Parathyroid adenoma (tissue), 2 donors: ENCODE data around the gene NEK7.
"Not testable (repeated sequence)": the region's sequence is repeated elsewhere in the genome, so short reads cannot be mapped to it uniquely, and the experiment has no call there.

Source experiments
- H2AFZ ChIP-seq: fragments of 300-600 bp; sonication (generic); one replicate; pipeline ENCODE4 v1.7.0; 2017; ENCODE audit warnings: antibody characterized with exemption, mild to moderate bottlenecking
- H3K27ac ChIP-seq: fragments of 300-600 bp; sonication (generic); one replicate; pipeline ENCODE4 v1.7.0; 2017
- H3K27me3 ChIP-seq: fragments of 300-600 bp; sonication (generic); one replicate; pipeline ENCODE4 v1.7.0; 2017; ENCODE audit warnings: low read length; ENCODE audit not compliant: control insufficient read depth, insufficient read depth
- H3K36me3 ChIP-seq: fragments of 300-600 bp; sonication (generic); one replicate; pipeline ENCODE4 v1.7.0; 2017; ENCODE audit warnings: low read length; ENCODE audit not compliant: control insufficient read depth, insufficient read depth
- H3K4me1 ChIP-seq: fragments of 300-600 bp; sonication (generic); one replicate; pipeline ENCODE4 v1.7.0; 2017; ENCODE audit warnings: control low read depth
- H3K4me2 ChIP-seq: fragments of 300-600 bp; sonication (generic); one replicate; pipeline ENCODE4 v1.7.0; 2017; ENCODE audit warnings: low read length
- H3K4me3 ChIP-seq: fragments of 300-600 bp; sonication (generic); one replicate; pipeline ENCODE4 v1.7.0; 2017; ENCODE audit warnings: low read depth, low read length
- H3K79me2 ChIP-seq: fragments of 300-600 bp; sonication (generic); one replicate; pipeline ENCODE4 v1.7.0; 2017; ENCODE audit warnings: control low read depth
- H3K9ac ChIP-seq: fragments of 300-600 bp; sonication (generic); one replicate; pipeline ENCODE4 v1.7.0; 2017; ENCODE audit warnings: mild to moderate bottlenecking
- H3K9me3 ChIP-seq: fragments of 300-600 bp; sonication (generic); one replicate; pipeline ENCODE4 v1.7.0; 2017; ENCODE audit warnings: low read length; ENCODE audit not compliant: control insufficient read depth
- CTCF ChIP-seq: fragments of 300-600 bp; sonication (generic); IDR thresholded peaks from one replicate; pipeline ENCODE4 v1.7.0; 2017; ENCODE audit warnings: antibody characterized with exemption, mild to moderate bottlenecking
- donor health status: primary hyperparathyroidism.

NEK7 gene

DNA sequence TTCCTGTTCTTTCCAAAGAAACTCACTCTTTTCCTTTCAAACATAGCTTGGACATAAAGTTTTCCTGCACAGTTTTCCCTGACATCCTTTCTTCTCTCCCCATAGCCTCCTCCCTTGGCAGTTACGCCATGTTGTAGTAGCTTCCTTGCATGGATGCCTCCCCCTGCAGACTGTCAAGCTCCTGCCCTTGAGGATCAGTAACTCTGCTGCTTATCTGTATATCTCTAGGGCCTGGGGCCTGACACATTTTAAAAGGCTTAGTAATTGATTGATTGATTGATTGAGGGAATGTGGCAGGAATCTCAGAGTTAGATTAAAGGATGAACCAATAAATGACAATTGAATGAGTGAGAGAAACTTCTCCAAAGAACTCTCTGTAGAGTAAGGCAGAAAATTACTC lies 143.7 kb downstream of the NEK7 start:
- TF ChIP-seq CTCF, result no peak
- Histone ChIP-seq H3K79me2 (no peaks in the 10 kb centered on the region), H3K9ac (no peak overlapping the region), H3K36me3 (no peaks in the 10 kb centered on the region), H3K27ac (no peak overlapping the region), H3K4me2 (no peak overlapping the region), H3K9me3 (no peaks in the 10 kb centered on the region), H2AFZ (no peak overlapping the region), H3K4me3 (no peak overlapping the region), H3K27me3 (no peaks in the 10 kb centered on the region), H3K4me1 (no peaks in the 10 kb centered on the region)

DNA sequence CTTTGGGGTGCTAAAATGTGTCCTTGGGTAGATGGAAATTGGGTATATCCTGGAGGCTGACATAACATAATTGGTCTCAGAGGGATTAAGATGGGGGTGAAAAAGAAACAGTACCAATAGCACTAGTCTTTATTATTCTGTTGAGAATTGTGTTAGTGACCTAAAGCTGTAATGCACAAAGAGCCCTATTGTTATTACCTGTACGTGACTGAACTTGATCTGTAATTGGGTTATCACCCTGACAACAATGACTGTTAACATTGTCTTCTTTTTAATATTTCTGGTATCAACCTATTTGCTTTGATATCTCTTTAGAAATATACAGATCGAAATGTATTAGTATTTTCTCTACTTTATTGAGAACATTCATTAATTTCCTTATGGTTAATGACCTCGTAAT lies 147.6 kb downstream of the NEK7 start:
- no peaks in the 10 kb centered on the region for H3K9me3 ChIP-seq
- no peak overlapping the region for H2AFZ ChIP-seq
- H3K4me1 ChIP-seq, result no peaks in the 10 kb centered on the region
- no peaks in the 10 kb centered on the region for H3K27me3 ChIP-seq
- no peak overlapping the region for H3K9ac ChIP-seq
- no peaks in the 10 kb centered on the region for H3K36me3 ChIP-seq
- H3K4me2 ChIP-seq, result no peak overlapping the region
- H3K79me2 ChIP-seq, result no peaks in the 10 kb centered on the region
- no peak for TF ChIP-seq CTCF
- H3K27ac ChIP-seq, result no peak overlapping the region
- H3K4me3 ChIP-seq, result no peak overlapping the region

- not testable (repeated sequence) for H3K9ac ChIP-seq, H3K27me3 ChIP-seq, H3K79me2 ChIP-seq, H3K36me3 ChIP-seq, H3K27ac ChIP-seq, H3K4me1 ChIP-seq, H2AFZ ChIP-seq, H3K4me2 ChIP-seq, H3K4me3 ChIP-seq, H3K9me3 ChIP-seq
These were observed 158.0 kb downstream of the NEK7 start for GRCh38 chr1:198314817-198315216.

DNA sequence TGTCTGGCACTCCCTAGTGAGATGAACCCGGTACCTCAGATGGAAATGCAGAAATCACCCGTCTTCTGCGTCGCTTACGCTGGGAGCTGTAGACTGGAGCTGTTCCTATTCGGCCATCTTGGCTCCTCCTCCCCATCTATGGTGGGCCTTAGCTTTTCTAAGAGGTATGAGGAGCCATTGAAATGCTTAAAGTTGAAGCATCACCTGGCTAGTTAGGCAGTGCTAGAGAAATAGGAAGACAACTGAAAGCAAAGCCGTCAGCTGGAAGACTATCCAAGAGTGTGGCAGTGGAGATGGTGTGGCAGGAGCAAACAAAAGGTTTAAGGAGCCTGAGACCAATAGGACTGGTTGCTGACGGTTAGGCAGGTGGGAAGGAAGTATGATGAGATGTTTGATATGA lies 158.5 kb downstream of the NEK7 start:
- H3K9me3 ChIP-seq, H3K36me3 ChIP-seq, H3K27ac ChIP-seq, H3K4me1 ChIP-seq, H3K9ac ChIP-seq, H3K4me3 ChIP-seq, H2AFZ ChIP-seq, H3K4me2 ChIP-seq, H3K27me3 ChIP-seq, H3K79me2 ChIP-seq: not testable (repeated sequence)

DNA sequence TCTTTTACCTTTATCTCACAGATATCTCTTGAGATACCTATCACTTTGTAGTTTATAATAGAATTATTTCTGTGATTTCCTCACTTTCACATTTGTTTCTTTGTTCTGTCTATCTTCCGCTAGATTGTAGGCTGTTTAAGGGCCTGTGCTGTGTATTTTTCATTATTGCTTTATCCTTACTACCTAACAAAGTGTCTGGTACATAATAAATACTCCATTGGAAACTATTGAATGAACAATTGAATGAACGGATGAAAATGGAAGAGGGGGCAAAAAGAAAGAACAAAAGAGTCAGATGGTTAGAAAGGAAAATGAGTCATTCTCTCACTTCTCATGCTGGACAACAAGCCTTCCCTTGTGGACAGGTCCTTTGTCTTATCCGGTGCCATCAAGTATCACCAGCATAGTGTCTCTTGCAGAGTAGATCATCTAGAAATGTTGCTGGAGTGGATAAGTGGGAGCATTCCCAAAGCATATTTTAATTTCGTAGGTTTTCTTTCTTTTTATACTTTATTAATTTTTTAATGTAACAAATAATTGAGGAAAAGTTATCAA lies 159.8 kb downstream of the NEK7 start:
- H3K9me3 ChIP-seq, result no peaks in the 10 kb centered on the region
- no peak overlapping the region for H3K9ac ChIP-seq
- H3K27me3 ChIP-seq, result no peaks in the 10 kb centered on the region
- no peaks in the 10 kb centered on the region for H3K4me1 ChIP-seq
- H3K4me2 ChIP-seq, result no peak overlapping the region
- H2AFZ ChIP-seq, result no peak overlapping the region
- no peak overlapping the region for H3K27ac ChIP-seq
- TF ChIP-seq CTCF, result no peak
- H3K36me3 ChIP-seq, result no peaks in the 10 kb centered on the region
- H3K79me2 ChIP-seq, result no peaks in the 10 kb centered on the region
- no peak overlapping the region for H3K4me3 ChIP-seq

GRCh38 chr1:198318085-198318484 lies 161.3 kb downstream of the NEK7 start:
- H3K4me2 ChIP-seq, result no peak overlapping the region
- H3K9me3 ChIP-seq, result no peaks in the 10 kb centered on the region
- TF ChIP-seq CTCF, result no peak
- H3K27me3 ChIP-seq, result no peaks in the 10 kb centered on the region
- H3K36me3 ChIP-seq, result no peaks in the 10 kb centered on the region
- H3K27ac ChIP-seq, result no peak overlapping the region
- no peak overlapping the region for H2AFZ ChIP-seq
- no peaks in the 10 kb centered on the region for H3K4me1 ChIP-seq
- H3K9ac ChIP-seq, result no peak overlapping the region
- no peaks in the 10 kb centered on the region for H3K79me2 ChIP-seq
- H3K4me3 ChIP-seq, result no peak overlapping the region
